ENCODE data around the gene RPIA.

GRCh38 chr2:88692187-88692586 is 714 bp downstream of the RPIA start:
- TF ChIP-seq, protein P1, sequence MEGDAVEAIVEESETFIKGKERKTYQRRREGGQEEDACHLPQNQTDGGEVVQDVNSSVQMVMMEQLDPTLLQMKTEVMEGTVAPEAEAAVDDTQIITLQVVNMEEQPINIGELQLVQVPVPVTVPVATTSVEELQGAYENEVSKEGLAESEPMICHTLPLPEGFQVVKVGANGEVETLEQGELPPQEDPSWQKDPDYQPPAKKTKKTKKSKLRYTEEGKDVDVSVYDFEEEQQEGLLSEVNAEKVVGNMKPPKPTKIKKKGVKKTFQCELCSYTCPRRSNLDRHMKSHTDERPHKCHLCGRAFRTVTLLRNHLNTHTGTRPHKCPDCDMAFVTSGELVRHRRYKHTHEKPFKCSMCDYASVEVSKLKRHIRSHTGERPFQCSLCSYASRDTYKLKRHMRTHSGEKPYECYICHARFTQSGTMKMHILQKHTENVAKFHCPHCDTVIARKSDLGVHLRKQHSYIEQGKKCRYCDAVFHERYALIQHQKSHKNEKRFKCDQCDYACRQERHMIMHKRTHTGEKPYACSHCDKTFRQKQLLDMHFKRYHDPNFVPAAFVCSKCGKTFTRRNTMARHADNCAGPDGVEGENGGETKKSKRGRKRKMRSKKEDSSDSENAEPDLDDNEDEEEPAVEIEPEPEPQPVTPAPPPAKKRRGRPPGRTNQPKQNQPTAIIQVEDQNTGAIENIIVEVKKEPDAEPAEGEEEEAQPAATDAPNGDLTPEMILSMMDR (IDR thresholded peaks at IDR 0.05; ENCODE audit: low read length): no peak
- TF ChIP-seq EZH2 (IDR thresholded peaks at IDR 0.05; ENCODE audit: borderline replicate concordance, low read length): no peak

Data from OCI-LY1 (cell line).